HepG2 (cell line): ENCODE data around the gene PIGL. TPM values are rescaled to one million over a fixed set of nuclear protein-coding genes. Genes with fewer than 3 reads are reported as not detected.

Experiments used
- BORCS8-MEF2B ChIP-seq: sonication (generic); formaldehyde crosslinking; IDR thresholded peaks from 2 replicates; pipeline ENCODE4 v1.8.0; 2022; ENCODE audit warnings: mild to moderate bottlenecking, missing genetic modification reagents
- HNF1A ChIP-seq, 2 experiments: sonication (generic) in 1 of 2; formaldehyde crosslinking in 1 of 2; IDR thresholded peaks; 2 replicates each; pipeline versions ENCODE4 v1.4.0 to v1.6.1; 2016 to 2020; ENCODE audit warnings: borderline replicate concordance in 1 of 2, low read depth in 1 of 2, mild to moderate bottlenecking in 1 of 2, missing genetic modification reagents in 1 of 2
- MAZ ChIP-seq, 2 experiments: sonication (generic) in 1 of 2; formaldehyde crosslinking in 1 of 2; IDR thresholded peaks; 2 replicates each; pipeline versions ENCODE4 v1.5.0 to v1.6.1; 2012 to 2020; ENCODE audit warnings: low read depth in 2 of 2, mild to moderate bottlenecking in 2 of 2, borderline replicate concordance in 1 of 2, improper control_type of control experiment in 1 of 2, low read length in 1 of 2, missing genetic modification reagents in 1 of 2, moderate library complexity in 1 of 2
- MED1 ChIP-seq: sonication (generic); formaldehyde crosslinking; IDR thresholded peaks from 2 replicates; pipeline ENCODE4 v1.4.0; 2020; ENCODE audit warnings: missing genetic modification reagents
- MIER3 ChIP-seq: IDR thresholded peaks from 2 replicates; pipeline ENCODE4 v1.6.1; 2016; ENCODE audit warnings: missing compliant biosample characterization, borderline replicate concordance
- MNT ChIP-seq: fragments of 450-650 bp; IDR thresholded peaks from 2 replicates; pipeline ENCODE4 v1.6.1; 2016
- MTA3 ChIP-seq: sonication (generic); formaldehyde crosslinking; IDR thresholded peaks from 2 replicates; pipeline ENCODE4 v1.4.0; 2020; ENCODE audit warnings: missing genetic modification reagents
- NFIC ChIP-seq: IDR thresholded peaks from 2 replicates; pipeline ENCODE4 v1.6.1; 2012; ENCODE audit warnings: mild to moderate bottlenecking, low read length, inconsistent platforms
- PBX2 ChIP-seq: IDR thresholded peaks from 2 replicates; pipeline ENCODE4 v1.6.1; 2016; ENCODE audit warnings: control low read depth
- SOX13 ChIP-seq, 3 experiments: fragments of 450-650 bp in 1 of 3; sonication (generic) in 1 of 3; formaldehyde crosslinking in 1 of 3; IDR thresholded peaks in 2 of 3; conservative IDR thresholded peaks in 1 of 3; 2 replicates each; pipeline versions ENCODE4 v1.5.0 to v1.6.1; 2016 to 2020; ENCODE audit warnings: antibody characterized with exemption in 1 of 3, mild to moderate bottlenecking in 1 of 3, missing compliant biosample characterization in 1 of 3, missing genetic modification reagents in 1 of 3, moderate library complexity in 1 of 3
- THAP11 ChIP-seq: IDR thresholded peaks from 2 replicates; pipeline ENCODE4 v1.6.1; 2016; ENCODE audit warnings: missing biosample characterization, missing genetic modification reagents
- ZNF143 ChIP-seq: sonication (generic); formaldehyde crosslinking; IDR thresholded peaks from 2 replicates; pipeline ENCODE4 v1.4.0; 2020; ENCODE audit warnings: missing genetic modification reagents
- ZNF383 ChIP-seq: sonication (generic); formaldehyde crosslinking; IDR thresholded peaks from 2 replicates; pipeline ENCODE4 v1.4.0; 2020; ENCODE audit warnings: missing genetic modification reagents, mild to moderate bottlenecking, borderline replicate concordance
- ZNF564 ChIP-seq: sonication (generic); formaldehyde crosslinking; IDR thresholded peaks from 2 replicates; pipeline ENCODE4 v1.8.1; 2023; ENCODE audit warnings: mild to moderate bottlenecking, missing genetic modification reagents
- ZNF574 ChIP-seq: sonication (generic); formaldehyde crosslinking; IDR thresholded peaks from 2 replicates; pipeline ENCODE4 v1.4.0; 2020; ENCODE audit warnings: missing genetic modification reagents
- ZNF678 ChIP-seq: sonication (generic); formaldehyde crosslinking; IDR thresholded peaks from 2 replicates; pipeline ENCODE4 v1.4.0; 2020; ENCODE audit warnings: mild to moderate bottlenecking, missing genetic modification reagents
- polyA plus RNA-seq, 8 experiments: library from polyadenylated mRNA; depleted of rRNA in 3 of 8; stranded (reverse) in 7 of 8; unstranded in 1 of 8; fragments of >200 nt; fragmentation: Illumina TruSeq in 4 of 8; extraction: Trizol in 4 of 8; gene quantifications; 2 replicates each; pipeline versions ENCODE4 v1.2.1 to v1.2.3, GENCODE V29; 2011 to 2016; ENCODE audit warnings: low read depth in 4 of 8, missing spikeins in 1 of 8, mixed read lengths in 1 of 8; ENCODE audit not compliant: insufficient read depth in 1 of 8
- total RNA-seq, 5 experiments: library from RNA; depleted of rRNA; stranded (reverse); fragments of >200 nt; fragmentation: Illumina TruSeq; extraction: Trizol; gene quantifications; 2 replicates each; pipeline ENCODE4 v1.2.3, GENCODE V29; 2016; ENCODE audit warnings: low read depth in 1 of 5

PIGL gene
- total and polyA plus RNA-seq, 2 of the 13 experiments (the other 11 are each of a cell fraction or from before 2014, with no cell fraction given): 28.5 to 63.8 TPM

GRCh38 chr17:16313139-16314090 lies 96.4 kb downstream of the PIGL start (continued):
- TF ChIP-seq MNT (0 out of 2 replicates have a peak, but pooled peaks have one; percentile 25), PBX2 (CRISPR knock-in tag) (peak; percentile 54; the same call in 1 of the 2 replicates), NFIC (0 out of 2 replicates have a peak, but pooled peaks have one; percentile 32), ZNF574 (CRISPR knock-in tag) (peak; percentile 63; the same call in 1 of the 2 replicates), MTA3 (no peak), BORCS8-MEF2B (CRISPR knock-in tag) (no peak), ZNF564 (CRISPR knock-in tag) (0 out of 2 replicates have a peak, but pooled peaks have one; percentile 28), ZNF383 (CRISPR knock-in tag) (no peak), THAP11 (CRISPR knock-in tag) (peak; percentile 56; the same call in 1 of the 2 replicates), MED1 (CRISPR knock-in tag) (peak; percentile 83), MIER3 (CRISPR knock-in tag) (peak; percentile 81; the same call in 1 of the 2 replicates), HNF1A (IDR thresholded peaks at IDR 0.05; ENCODE audit: low read depth) (no peak), HNF1A (CRISPR knock-in tag; IDR thresholded peaks at IDR 0.05; ENCODE audit: borderline replicate concordance) (peak; percentile 41; the same call in 1 of the 2 replicates), ZNF678 (CRISPR knock-in tag) (0 out of 2 replicates have a peak, but pooled peaks have one; percentile 65), ZNF143 (CRISPR knock-in tag) (no peak), SOX13 (IDR thresholded peaks at IDR 0.05) (no peak), SOX13 (CRISPR knock-in tag; conservative IDR thresholded peaks at IDR 0.05 in 1 of 2, IDR thresholded peaks at IDR 0.05 in 1 of 2) (peak in 1 of 2 experiments; percentile 73; a peak in 2 of 4 replicates), MAZ (IDR thresholded peaks at IDR 0.05; ENCODE audit: borderline replicate concordance, low read depth, low read length) (0 out of 2 replicates have a peak, but pooled peaks have one; percentile 24), MAZ (CRISPR knock-in tag; IDR thresholded peaks at IDR 0.05; ENCODE audit: low read depth) (no peak)
